Liver (tissue), 3 donors: ENCODE data around the gene MYMK.

Source experiments
- EGR1 ChIP-seq, 2 donors: IDR thresholded peaks; 2 replicates each; pipeline ENCODE4 v1.6.1; 2016 to 2018; ENCODE audit warnings: antibody characterized with exemption in 2 of 2, low read depth in 2 of 2
- RAD21 ChIP-seq, 2 donors: IDR thresholded peaks; 2 replicates each; pipeline ENCODE4 v1.6.1; 2016; ENCODE audit warnings: antibody characterized with exemption in 2 of 2, mild to moderate bottlenecking in 2 of 2
- TAF1 ChIP-seq: conservative IDR thresholded peaks from 2 replicates; pipeline ENCODE4 v1.6.1; 2016; ENCODE audit warnings: antibody characterized with exemption, mild to moderate bottlenecking
- TF ChIP-seq, protein P1 (sequence below): IDR thresholded peaks from 2 replicates; pipeline ENCODE4 v1.6.1; 2016; ENCODE audit warnings: antibody characterized with exemption, mild to moderate bottlenecking
- TF ChIP-seq, protein P2 (sequence below): fragments of 150-350 bp; IDR thresholded peaks from 2 replicates; pipeline ENCODE4 v1.5.1; 2017; ENCODE audit warnings: improper control_type of control experiment, low read depth, low read length; ENCODE audit not compliant: missing input control
- TF ChIP-seq, protein P3 (sequence below): IDR thresholded peaks from 2 replicates; pipeline ENCODE4 v1.6.1; 2016; ENCODE audit warnings: antibody characterized with exemption
- donor health status: healthy.
- donor health status: healthy.

DNA sequence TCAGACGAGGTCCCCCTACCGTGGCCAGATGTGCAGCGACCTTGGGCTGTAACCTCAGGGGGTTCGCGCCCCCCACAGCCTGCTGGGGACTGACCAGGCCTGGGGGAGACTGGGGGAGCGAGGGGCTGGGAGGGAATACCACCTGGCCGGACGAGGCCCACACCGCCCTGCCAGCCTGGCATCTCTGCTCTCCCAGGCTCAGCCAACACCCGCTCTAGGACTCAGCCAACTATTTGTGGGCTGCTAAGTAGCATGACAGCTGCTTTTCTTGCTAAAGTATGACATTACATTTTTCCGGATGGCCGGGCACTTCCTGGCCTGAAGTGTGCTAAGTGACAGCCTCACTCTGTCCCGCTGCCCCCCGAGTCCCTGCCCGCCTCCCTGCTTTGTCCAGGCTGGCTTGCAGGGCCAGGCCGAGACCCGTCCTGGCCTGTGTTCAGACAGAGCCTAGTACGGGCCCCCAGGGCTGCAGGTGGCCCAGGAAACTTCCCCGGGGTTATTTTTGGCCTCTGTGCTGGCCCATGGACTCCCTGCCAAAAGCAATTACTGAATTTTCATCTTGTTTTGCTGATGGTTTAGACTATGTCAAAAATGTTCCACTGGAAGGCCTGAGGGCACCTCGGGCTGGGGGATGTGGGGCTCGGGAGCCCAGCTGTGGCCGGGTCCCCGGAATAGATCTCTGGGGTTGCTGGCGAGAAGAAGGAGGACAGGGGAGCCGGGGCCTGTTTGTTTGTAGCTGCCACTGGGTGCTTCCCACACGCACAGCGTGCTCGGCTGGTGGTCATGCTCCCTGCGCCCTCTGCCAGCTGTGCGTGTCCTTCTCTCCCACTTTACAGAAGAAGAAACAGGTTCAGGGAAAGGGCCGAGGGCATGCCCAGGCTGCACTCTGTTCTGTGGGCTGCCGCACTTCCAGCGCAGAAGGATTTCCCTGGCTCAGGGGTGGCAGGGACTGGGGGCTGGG, 32.4 kb downstream of the MYMK start:
- TF ChIP-seq, protein P1, sequence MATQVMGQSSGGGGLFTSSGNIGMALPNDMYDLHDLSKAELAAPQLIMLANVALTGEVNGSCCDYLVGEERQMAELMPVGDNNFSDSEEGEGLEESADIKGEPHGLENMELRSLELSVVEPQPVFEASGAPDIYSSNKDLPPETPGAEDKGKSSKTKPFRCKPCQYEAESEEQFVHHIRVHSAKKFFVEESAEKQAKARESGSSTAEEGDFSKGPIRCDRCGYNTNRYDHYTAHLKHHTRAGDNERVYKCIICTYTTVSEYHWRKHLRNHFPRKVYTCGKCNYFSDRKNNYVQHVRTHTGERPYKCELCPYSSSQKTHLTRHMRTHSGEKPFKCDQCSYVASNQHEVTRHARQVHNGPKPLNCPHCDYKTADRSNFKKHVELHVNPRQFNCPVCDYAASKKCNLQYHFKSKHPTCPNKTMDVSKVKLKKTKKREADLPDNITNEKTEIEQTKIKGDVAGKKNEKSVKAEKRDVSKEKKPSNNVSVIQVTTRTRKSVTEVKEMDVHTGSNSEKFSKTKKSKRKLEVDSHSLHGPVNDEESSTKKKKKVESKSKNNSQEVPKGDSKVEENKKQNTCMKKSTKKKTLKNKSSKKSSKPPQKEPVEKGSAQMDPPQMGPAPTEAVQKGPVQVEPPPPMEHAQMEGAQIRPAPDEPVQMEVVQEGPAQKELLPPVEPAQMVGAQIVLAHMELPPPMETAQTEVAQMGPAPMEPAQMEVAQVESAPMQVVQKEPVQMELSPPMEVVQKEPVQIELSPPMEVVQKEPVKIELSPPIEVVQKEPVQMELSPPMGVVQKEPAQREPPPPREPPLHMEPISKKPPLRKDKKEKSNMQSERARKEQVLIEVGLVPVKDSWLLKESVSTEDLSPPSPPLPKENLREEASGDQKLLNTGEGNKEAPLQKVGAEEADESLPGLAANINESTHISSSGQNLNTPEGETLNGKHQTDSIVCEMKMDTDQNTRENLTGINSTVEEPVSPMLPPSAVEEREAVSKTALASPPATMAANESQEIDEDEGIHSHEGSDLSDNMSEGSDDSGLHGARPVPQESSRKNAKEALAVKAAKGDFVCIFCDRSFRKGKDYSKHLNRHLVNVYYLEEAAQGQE: no peak
- TF ChIP-seq, protein P2, sequence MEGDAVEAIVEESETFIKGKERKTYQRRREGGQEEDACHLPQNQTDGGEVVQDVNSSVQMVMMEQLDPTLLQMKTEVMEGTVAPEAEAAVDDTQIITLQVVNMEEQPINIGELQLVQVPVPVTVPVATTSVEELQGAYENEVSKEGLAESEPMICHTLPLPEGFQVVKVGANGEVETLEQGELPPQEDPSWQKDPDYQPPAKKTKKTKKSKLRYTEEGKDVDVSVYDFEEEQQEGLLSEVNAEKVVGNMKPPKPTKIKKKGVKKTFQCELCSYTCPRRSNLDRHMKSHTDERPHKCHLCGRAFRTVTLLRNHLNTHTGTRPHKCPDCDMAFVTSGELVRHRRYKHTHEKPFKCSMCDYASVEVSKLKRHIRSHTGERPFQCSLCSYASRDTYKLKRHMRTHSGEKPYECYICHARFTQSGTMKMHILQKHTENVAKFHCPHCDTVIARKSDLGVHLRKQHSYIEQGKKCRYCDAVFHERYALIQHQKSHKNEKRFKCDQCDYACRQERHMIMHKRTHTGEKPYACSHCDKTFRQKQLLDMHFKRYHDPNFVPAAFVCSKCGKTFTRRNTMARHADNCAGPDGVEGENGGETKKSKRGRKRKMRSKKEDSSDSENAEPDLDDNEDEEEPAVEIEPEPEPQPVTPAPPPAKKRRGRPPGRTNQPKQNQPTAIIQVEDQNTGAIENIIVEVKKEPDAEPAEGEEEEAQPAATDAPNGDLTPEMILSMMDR: no peak
- TF ChIP-seq TAF1: no peak
- no peak for TF ChIP-seq RAD21 (IDR thresholded peaks at IDR 0.05)
- TF ChIP-seq, protein P3, sequence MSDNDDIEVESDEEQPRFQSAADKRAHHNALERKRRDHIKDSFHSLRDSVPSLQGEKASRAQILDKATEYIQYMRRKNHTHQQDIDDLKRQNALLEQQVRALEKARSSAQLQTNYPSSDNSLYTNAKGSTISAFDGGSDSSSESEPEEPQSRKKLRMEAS: no peak
- no peak for TF ChIP-seq EGR1 (IDR thresholded peaks at IDR 0.05; ENCODE audit: low read depth in 2 of 2)
